Stimulated activated CD8-positive, alpha-beta memory T cell treated with anti-CD3 and anti-CD28 coated beads, Interleukin-4, amount 100 ng/mL, for 1 hour (primary cell): ENCODE measurements around the gene GPATCH1.

ENCODE experiments used
- DNase-seq, 2 donors: peaks; one replicate each; pipeline ENCODE4 v3.0.0-alpha.2; 2020; ENCODE audit warnings: low read depth in 2 of 2, low spot score in 1 of 2

The GPATCH1 gene

DNA sequence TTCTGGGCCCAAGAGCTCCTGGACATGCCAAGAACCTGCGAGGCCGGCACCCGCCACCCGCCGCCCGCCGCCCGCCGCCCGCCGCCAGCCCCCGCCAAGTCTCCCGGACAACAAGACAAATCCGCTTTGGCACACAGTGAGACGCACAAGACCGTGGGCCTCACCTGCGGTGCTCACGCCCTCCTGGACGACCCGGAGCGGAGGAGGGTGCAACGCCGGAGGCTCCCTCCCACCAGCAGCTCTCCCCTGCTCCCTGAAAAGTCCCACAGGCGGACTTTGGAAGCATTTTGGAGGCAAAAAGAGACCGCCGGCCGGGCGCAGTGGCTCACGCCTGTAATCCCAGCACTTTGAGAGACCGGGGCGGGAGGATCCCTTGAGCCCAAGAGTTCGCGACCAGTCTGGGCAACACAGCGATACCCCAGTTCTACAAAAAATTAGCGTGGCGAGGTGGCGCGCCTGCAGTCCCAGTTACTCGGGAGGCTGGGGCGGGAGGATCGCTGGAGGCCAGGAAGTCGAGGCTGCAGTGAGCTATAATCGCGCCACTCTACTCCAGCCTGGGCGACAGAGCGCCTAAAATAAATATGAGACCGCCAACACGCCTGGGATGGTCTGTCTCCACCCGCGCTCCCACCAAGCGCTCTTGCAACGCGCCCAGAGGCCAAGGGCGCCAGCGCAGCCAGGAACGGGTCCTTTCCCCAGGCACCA, 17.1 kb upstream of the GPATCH1 start:
- DNase-seq = no peak

DNA sequence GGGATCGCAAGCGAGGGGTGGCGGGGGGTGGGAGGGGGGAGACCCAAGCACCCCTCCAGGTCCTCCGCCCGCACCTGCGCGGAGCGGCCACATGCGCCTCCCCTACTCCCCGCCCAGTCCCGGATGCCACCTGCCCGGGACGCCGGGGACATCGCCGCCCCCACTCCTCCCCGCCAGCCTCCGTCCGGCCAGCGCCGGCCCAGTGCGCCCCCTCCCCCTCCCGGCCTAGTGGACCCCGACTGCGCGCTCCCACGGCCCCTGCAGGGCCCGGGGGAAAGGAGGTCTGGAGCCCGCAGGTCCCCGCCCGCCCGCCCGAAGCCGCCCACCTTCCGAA, 16.6 kb upstream of the GPATCH1 start:
- DNase-seq = no peak

DNA sequence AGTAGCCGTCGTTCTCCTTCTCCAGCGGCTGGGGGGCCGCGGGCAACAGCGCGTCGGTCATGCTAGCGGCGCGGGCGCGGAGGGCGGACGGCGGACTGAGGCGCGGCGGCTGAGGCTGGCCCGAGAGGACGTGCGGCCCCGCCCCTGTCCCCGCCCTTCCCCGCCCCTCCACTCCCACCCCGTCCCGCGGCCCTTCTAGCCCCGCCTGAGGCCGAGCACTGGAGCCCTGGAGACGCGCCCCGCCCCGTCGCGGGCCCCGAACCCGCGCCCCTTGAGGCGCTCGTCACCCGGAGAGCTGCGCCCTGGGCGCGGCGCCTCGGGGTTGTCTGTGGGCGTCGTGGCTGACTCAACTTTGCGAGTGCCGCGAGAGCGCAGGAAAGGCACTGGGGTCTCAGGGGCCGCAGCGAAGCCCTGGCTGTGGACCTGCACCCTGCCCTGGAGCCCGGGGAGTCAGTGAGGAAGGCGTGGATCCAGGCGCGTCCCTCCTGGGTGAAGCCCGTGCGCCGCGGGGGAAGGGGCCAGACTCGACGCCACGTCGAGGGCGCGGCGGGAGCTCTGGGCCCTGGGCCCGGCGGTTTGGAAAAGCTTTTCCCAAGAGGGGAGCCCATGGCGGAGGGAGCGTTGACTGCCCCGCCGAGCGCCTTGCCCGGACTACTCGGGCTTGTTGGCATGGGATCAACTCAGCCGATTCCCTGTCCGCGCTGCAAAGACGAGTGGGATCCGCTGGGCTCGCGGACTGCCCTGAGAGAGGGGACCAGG, 16.0 kb upstream of the GPATCH1 start, which contains the start of gene RHPN2:
RHPN2 (minus strand) TSS at position 97 of the 759 bp plus-strand sequence; CDS start at position 61, 36 bp downstream.
- DNase-seq = no peak

DNA sequence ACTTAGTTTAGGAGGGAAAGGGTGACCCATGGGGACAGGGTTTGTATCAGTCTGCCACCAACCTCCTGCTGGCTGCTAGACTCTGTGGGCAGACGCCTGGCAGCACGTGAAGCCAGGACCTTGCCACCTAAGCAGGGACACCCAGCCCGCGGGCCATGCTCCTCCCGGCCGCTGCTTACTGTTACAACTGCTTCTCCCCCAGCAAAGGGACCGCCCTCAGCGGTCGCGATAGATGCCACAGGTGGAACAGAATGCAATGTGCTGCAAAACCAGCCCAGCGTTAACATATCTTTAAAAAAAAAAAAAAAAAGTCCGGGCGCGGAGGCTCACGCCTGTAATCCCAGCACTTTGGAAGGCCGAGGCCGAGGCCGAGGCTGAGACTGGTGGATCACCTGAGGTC, 14.4 kb upstream of the GPATCH1 start:
- DNase-seq = no peak

DNA sequence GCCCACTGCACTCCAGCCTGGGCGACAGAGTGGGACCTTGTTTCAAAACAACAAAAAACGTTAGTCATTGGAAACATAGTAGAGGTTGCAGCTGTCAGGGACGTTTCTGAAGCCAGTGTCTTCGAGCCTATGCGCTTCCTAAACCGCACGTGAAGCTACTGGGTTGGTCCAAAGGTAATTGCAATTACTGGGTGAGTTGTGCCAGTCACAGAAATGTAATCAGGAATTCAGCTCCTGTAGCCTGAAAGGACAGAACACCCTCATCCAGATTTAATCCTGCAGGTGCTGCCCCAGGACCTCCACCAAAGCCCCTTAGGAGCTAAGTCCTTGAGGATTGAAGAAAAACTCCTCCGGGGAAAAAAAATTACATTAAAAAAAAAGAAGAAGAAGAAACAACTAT, 13.9 kb upstream of the GPATCH1 start:
- no peak for DNase-seq

DNA sequence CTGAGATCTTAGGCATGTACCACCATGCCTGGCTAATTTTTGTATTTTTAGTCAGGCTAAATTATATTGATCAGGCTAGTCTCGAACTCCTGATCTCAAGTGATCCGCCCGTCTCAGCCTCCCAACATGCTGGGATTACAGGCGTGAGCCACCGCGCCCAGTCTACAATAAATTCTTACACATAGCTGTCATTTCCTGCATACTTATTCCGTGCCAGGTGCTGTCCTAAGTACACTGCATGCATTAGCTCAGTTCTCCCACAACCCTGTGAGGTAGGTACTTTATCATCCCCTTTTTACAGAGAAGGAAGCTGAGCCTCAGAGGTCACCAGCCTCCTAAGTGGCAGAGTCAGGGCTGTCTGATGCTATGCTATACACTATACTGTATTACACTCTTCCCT, 9.1 kb upstream of the GPATCH1 start:
- DNase-seq = no peak

DNA sequence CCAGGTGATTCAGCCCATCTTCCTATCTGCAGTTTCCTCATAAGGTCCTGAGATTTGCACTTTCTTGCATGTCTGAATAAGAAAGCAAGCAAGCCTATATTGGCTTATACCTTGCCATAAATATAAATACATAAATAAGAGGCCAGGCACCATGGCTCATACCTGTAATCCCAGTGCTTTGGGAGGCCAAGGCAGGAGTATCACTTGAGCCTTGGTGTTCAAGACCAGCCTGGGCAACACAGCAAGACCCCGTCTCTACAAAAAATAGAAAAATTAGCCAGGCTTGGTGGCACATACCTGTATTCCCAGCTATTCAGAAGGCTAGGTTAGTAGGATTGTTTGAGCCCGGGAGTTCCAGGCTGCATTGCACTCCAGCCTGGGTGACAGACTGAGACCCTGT, 5.5 kb upstream of the GPATCH1 start:
- DNase-seq = no peak

DNA sequence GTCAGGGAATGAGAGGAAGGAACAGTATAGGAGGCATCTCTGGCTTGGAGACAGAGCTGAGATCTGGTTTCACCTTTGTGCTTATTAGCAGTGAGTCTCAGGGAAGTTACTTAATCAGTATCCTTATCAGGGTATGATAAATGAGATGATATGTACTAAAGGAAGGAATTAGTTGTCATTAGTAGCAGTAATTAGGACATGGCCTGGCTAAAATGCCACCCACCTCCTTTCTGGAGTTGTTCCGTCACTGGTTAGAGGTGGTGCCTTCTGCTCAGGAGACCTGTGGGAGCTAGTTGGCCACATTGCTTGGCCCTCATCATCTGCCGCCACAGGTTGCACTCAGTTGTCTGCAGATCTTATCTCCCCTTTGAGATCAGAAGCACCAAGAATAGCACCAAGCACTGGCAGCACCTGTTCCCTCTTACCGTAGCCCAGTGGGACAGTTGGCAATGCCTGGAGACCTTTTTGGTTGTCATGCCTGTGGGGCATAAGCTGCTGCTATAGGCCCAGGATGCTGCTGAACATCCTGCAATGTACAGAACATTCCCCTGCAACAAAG, 4.7 kb downstream of the GPATCH1 start:
- no peak for DNase-seq

DNA sequence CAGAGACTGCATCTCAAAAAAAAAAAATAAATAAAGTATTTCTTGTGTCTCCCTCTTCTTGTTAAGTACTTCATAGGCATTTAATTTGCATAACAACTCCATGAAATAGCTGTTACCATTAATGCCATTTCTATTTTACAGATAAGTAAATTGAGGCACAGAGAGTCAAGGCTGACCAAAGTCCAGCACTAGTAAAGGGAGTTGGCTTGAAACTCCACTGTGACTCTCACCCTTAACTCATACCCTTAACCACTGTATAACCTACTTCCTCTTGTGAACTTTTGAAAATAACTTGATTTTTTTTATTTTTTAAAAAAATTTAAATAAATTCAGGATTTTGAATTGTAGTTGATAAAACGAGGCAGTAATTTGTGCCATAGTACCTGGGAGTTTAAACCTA, 6.0 kb downstream of the GPATCH1 start:
- no peak for DNase-seq

DNA sequence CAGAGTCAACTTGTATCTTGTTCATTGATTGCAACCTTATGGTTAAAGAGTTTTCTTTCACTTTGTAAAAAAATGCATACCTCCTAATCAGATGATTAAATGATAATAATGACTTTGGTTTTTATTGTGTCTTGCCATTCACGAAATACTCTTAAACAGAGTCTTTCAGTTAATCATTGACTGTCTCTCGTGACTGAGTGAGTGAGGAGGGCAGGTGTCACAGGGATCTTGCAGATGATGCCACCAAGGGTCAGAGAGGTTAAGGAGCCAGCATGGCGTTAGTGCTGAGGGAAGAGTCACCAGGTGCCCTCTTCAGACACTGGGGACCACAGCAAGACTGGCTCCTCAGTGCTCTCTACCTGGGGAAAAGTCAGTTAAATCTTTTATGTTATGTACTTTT, 8.0 kb downstream of the GPATCH1 start:
- DNase-seq = no peak

DNA sequence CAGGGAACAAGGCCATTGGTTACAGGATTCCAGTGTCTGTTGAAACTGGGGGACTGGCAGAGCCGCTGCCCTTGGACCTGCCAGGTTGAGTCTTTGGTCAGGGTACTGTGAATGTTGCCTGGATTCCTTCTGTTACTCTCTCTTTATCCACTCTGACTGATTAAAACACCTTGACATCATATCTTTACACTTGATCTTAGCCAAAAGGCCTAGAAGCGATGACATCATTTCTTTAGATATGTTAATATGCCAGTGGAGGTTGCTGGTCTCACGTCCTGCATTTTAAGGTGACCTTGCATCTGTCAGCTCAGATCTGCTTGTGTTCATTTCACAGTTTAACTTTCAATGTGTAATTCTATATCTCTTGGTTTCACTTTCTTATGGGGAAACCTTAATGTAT, 9.2 kb downstream of the GPATCH1 start:
- DNase-seq = no peak

DNA sequence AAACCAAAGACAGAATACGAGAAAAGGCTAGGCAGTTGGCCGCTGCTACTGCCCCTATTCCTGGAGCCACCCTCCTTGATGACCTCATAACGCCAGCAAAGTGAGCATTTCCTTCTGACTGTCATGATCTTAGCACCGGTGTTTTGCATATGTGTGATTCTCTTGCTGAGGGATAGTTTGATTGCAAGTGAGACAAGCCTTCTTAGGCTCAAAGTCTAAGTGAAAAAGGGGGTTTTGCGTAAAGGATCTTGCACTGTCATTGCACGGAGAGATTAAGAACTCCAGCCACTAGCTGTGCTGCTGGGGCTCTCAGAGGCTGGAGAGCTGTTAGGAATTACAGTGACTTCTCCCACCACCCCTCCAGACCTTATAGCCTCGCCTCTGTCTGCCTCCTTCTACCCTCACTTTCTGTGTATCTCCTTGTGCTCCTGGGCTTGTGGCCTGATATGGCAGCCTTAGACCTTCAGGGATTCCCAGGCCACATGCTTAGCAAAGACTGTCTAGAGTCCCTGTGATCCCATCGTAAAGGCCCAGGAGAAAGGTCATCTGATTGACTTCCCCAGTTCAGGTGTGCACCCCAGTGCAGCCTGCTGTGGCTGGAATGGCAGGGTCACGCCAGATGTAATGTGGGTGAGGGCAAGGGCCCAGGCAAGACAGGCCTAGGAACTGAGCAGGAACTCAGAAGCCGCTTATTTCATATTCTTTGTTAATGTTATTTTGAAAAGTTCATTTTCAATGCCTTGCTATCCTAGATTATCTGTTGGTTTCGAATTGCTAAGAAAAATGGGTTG, 12.6 kb downstream of the GPATCH1 start:
- no peak for DNase-seq

DNA sequence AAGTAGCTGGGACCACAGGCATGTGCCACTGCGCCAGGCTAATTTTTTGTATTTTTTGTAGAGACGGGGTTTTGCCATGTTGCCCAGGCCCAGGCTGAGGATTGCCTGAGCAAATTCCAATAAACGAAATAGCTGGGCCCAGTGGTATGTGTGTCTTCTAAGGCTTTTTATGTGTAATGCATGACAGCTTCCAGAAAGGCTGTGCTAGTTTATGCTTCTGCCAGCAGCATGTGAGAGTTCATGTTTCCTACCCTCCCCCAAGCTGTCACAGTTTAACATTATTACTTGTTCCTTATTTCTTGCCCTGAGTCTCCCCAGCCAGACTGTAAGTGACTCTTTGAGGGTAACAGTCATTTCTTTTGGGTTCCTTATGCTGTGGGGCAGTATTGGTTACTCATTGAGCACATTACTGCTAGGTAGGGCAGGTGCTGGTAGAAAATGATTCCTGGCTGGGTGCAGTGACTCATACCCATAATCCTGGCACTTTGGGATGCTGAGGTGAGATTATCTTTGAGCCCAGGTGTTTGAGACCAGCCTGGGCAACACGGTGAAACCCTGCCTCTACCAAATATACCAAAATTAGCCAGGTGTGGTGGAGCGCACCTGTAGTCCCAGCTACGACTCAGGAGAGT, 13.6 kb downstream of the GPATCH1 start:
- DNase-seq = no peak

DNA sequence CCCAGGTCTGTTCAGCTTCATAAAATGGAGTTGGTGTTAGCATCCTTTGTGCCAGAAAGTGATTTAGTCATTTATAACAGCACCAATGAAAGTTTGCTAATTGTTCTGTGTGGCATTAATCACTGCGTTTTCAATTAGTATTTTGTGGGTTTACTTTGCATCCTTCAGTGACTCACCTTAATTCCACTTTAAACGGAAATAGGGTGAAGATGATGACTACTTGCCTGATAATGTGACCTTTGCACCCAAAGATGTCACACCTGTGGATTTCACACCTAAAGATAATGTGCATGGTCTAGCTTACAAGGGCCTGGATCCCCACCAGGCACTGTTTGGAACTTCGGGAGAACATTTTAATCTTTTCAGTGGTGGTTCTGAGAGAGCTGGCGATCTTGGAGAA, 15.0 kb downstream of the GPATCH1 start:
- DNase-seq = no peak

DNA sequence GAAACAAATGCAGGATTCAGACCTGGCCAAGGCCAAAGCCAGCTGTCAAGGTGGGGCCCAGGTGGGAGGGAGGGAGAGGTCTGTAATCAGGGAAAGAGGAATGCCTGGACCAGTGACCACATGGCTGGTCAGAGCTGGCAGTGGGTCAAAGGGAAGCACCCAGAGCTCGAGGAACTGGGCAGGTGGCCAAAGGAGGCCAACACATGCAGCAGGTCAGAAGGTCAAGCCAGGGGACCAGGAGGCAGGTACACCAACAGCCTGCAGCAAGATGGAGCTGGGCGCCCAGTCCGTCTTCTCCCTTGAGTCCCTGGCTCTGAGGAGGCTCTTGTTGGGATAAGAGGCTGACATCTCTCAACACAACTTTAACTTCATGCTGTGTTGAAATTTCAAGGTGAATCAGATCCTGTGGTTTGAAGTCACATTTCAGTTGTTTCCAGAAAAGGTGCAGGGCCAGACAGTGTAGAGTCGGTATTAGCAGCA, 17.1 kb downstream of the GPATCH1 start:
- no peak for DNase-seq

DNA sequence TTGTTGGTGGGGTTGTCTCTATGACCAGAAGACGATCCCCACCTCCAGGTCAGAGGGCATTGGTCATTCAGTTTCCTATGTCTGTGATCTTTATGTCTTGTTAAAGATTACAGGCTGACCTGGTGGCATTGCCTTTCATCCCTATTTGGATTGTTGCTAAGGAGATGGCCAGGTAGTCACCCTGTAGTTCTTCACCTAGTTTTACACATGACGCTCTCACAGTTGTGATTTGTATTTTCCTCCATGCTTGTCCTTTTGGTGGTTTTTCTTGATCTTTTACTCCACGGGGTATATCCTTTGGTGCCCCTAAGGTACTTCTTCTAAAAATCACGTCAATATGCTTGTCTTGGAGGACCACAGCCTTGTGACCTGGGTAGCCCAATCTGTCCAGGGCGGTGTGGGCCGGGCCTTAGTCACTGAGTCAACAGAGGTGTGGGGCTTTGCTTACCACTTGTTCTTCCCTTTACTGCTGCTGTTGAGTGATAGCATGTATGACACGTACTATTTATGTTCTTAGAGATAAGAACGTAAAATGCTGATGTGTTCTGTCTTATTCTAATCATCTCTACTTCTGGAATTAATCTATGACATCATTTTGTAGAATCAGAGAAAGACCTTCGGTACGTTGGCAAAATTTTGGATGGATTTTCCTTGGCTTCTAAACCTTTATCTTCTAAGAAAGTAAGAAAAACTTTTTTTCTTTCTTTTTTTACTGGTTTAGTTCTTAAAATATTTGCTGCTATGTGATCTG, 20.1 kb downstream of the GPATCH1 start:
- DNase-seq = no peak

DNA sequence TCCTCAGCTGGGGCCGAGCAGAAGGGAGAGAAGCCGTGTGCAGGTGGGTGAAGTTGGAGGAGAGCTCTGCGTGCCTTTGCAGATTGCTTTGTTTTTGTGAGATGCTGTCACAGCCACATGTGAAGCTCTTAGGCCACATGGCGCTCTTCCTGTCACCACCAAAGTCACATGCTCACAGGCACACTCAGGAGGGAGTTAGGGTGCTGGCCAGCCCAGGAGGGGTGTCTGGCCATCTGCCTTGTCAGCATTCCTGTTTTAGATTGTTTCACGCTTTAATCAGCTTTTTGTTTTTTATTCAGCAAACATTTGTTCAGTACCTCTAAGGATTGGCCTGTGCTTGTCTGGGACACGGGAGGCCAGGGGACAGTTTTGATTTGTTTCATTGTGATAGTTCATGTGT, 21.9 kb downstream of the GPATCH1 start:
- no peak for DNase-seq

DNA sequence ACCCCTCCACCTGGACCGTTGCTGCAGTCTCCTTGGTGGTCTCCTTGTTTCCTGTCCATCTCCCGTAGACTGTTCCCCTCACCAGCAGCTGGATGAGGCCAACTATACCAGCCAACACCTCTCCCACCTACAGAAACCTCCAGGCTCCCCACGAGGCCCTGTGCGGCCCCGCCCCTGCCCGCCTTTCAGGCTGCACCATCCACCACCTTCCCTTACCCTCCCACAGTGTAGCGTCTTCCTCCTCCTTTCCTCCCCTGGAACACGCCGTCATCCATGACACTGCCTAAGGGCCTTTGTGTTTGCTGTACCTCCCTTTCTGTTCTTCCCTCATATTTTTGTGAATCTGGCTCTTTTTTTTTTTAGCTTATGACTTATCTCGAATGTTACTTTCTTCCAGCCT, 27.2 kb downstream of the GPATCH1 start:
- DNase-seq = no peak

DNA sequence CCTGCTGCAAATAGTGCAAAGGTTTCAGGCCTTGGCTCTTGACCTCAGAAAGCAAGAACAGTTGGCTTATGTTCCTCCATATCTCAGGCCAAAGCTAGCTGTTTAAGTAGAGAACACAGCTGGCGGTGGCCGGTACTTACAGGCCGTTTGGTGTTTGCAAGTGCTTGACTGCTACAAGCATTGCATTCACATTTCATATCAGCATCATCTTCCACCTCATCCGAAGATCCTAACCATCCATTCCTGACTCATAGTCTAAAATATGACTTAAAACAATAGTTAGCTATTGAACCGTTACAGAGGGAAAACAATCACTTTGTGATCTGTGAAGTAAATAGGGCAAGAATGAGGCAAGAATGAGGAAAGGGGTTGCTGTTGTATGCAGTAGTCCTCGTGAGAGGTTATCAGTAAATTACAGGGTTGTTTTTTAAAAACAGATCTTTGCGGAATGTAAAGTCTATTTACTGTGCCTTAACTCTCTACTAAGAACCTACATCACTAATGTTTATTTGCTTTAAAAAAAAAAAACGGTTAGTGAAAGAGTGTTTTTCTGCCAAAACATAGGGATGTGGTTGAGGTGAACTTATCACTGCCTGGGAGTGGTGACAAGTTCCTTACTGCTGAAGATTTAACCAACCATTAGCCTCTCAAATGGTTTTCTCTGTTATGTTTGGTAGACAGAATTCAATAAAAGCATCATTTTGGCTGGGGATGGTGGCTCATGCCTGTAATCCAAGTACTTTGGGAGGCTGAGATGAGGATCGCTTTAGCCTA, 29.3 kb downstream of the GPATCH1 start:
- DNase-seq = no peak

DNA sequence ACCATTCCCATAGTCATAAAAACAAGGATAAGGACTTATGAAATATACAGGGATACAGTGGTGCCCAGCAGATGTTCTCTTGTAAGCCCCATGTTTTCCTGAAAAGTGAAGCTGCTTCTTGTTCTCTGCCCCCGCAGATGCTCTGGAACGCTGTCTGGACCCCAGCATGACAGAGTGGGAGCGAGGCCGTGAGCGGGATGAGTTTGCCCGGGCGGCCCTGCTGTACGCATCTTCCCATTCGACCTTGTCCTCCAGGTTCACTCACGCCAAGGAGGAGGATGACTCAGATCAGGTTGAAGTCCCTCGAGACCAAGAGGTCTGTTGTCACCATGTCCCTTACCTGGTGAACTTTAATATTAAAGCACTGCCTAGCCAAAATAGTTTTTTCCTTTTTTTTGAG, 30.6 kb downstream of the GPATCH1 start:
- DNase-seq = no peak
